Thyroid gland (tissue), 4 donors: Measurements from ENCODE around the gene TNPO3.

ENCODE experiments used
- POLR2A ChIP-seq, 2 donors: fragments of 450-650 bp; IDR thresholded peaks; one replicate each; pipeline ENCODE4 v1.6.1; 2017; ENCODE audit warnings: antibody characterized with exemption in 2 of 2, mild to moderate bottlenecking in 2 of 2, moderate library complexity in 1 of 2
- TF ChIP-seq, protein P1 (sequence below), 6 experiments: fragments of 200-600 bp in 3 of 6; fragments of 450-650 bp in 3 of 6; sonication (generic) in 3 of 6; IDR thresholded peaks; one replicate each; pipeline ENCODE4 v1.5.1; 2016 to 2019; ENCODE audit warnings: antibody characterized with exemption in 6 of 6, mild to moderate bottlenecking in 2 of 6, inconsistent platforms in 1 of 6, moderate library complexity in 1 of 6

DNA sequence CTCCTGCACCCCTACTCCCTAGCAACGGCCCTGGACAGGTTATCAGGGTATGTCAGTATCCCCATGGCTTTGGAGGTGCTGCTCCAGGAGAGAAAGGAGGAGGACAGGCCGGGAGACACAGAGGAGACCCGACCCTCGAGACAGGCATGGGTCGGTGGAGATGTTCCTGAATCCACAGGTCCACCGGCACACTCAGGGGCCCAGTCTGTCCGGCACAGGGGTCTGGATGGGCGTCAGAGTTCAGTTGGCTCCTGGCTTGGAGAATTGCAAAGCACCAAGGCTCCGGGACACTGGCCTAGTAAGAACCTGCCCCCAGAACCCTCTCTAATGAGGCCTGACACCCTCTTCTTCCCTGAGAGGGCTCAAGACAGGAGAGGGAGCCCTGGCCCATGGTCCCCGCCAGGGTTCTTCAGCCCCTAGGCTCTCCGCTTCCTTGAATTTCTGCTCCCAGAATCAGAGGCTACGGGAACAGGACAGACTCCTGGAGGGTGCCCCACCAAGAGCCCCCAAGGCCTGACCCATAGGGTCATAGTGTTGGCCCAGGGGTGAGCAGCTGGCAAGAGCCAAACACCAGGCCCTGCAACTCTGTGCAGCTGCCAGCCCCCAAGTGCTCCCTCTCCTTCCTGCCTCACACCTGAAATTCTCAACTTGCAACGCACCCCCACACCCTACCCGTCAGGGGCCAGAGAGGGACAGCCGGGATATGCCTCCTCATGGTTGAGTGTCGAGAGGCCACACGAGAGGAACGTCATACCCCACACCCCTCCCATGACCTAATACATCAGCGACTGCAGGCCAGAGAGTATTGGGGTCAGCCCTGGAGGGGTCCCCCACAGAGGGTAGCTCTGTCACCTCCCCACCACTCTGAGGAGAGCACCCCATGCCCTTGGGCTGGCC is 122.7 kb downstream of the TNPO3 start:
- TF ChIP-seq POLR2A (IDR thresholded peaks at IDR 0.05), result no peak
- TF ChIP-seq, protein P1, sequence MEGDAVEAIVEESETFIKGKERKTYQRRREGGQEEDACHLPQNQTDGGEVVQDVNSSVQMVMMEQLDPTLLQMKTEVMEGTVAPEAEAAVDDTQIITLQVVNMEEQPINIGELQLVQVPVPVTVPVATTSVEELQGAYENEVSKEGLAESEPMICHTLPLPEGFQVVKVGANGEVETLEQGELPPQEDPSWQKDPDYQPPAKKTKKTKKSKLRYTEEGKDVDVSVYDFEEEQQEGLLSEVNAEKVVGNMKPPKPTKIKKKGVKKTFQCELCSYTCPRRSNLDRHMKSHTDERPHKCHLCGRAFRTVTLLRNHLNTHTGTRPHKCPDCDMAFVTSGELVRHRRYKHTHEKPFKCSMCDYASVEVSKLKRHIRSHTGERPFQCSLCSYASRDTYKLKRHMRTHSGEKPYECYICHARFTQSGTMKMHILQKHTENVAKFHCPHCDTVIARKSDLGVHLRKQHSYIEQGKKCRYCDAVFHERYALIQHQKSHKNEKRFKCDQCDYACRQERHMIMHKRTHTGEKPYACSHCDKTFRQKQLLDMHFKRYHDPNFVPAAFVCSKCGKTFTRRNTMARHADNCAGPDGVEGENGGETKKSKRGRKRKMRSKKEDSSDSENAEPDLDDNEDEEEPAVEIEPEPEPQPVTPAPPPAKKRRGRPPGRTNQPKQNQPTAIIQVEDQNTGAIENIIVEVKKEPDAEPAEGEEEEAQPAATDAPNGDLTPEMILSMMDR (IDR thresholded peaks at IDR 0.05), result no peak
